Ishikawa (cell line): Measurements from ENCODE around the gene BPIFB3.

ENCODE experiments used
- CEBPB ChIP-seq: IDR thresholded peaks from 2 replicates; pipeline ENCODE4 v1.6.1; 2012
- CREB1 ChIP-seq: IDR thresholded peaks from 2 replicates; pipeline ENCODE4 v1.6.1; 2012; ENCODE audit warnings: low read depth
- FOXM1 ChIP-seq: IDR thresholded peaks from 2 replicates; pipeline ENCODE4 v1.6.1; 2012; ENCODE audit warnings: low read depth, borderline replicate concordance
- MAX ChIP-seq: IDR thresholded peaks from 2 replicates; pipeline ENCODE4 v1.6.1; 2012
- NFIC ChIP-seq: IDR thresholded peaks from 2 replicates; pipeline ENCODE4 v1.6.1; 2012
- RAD21 ChIP-seq: IDR thresholded peaks from 2 replicates; pipeline ENCODE4 v1.6.1; 2012; ENCODE audit warnings: low read depth
- TCF12 ChIP-seq: IDR thresholded peaks from 2 replicates; pipeline ENCODE4 v1.6.1; 2012; ENCODE audit warnings: low read depth
- TEAD4 ChIP-seq: IDR thresholded peaks from 2 replicates; pipeline ENCODE4 v1.6.1; 2012
- YY1 ChIP-seq: IDR thresholded peaks from 2 replicates; pipeline ENCODE4 v1.6.1; 2012; ENCODE audit warnings: low read depth

- TF ChIP-seq RAD21 (no peak), TCF12 (no peak), MAX (no peak), TEAD4 (no peak), CEBPB (no peak), FOXM1 (no peak), YY1 (no peak), CREB1 (no peak), NFIC (no peak)
These were observed 22.2 kb upstream of the BPIFB3 start, which contains the start of gene BPIFB6 for GRCh38 chr20:33031531-33031930.
